Superior temporal gyrus (tissue), 1 donor: ENCODE results near the gene OST4.
A peak's percentile ranks its signal among the peaks of the same experiment; 100 is the strongest.

Experiments
- DNase-seq: peaks from one replicate; pipeline ENCODE4 v3.0.0-alpha.2; 2016; ENCODE audit errors: extremely low spot score

OST4 gene

GRCh38 chr2:27093430-27094352 is 22.2 kb upstream of the OST4 start:
- no peak for DNase-seq

GRCh38 chr2:27092696-27093429 is 21.4 kb upstream of the OST4 start:
- DNase-seq, result no peak

GRCh38 chr2:27091746-27092695 is 20.6 kb upstream of the OST4 start:
- DNase-seq, result no peak

- no peak for DNase-seq
Measured at GRCh38 chr2:27089111-27089954, 17.9 kb upstream of the OST4 start.

- DNase-seq, result no peak
Measured at GRCh38 chr2:27088634-27089033, 17.2 kb upstream of the OST4 start.

- peak; percentile 11 for DNase-seq
Measured at GRCh38 chr2:27087823-27088410, 16.5 kb upstream of the OST4 start.

- no peak for DNase-seq
Measured at GRCh38 chr2:27086724-27087593, 15.5 kb upstream of the OST4 start, which contains the start of gene KHK. TSS of gene KHK (plus strand) at chr2:27086772. CDS start at chr2:27087260, 488 bp downstream.

GRCh38 chr2:27086090-27086723 is 14.8 kb upstream of the OST4 start:
- DNase-seq, result peak; percentile 95

GRCh38 chr2:27085673-27086089 is 14.2 kb upstream of the OST4 start:
- DNase-seq, result peak; percentile 74

- no peak for DNase-seq
Measured at GRCh38 chr2:27085062-27085672, 13.7 kb upstream of the OST4 start.

- no peak for DNase-seq
Measured at GRCh38 chr2:27084297-27085061, 13.0 kb upstream of the OST4 start.

- no peak for DNase-seq
Measured at GRCh38 chr2:27083410-27084296, 12.2 kb upstream of the OST4 start.

- no peak for DNase-seq
Measured at GRCh38 chr2:27082773-27083409, 11.4 kb upstream of the OST4 start.

GRCh38 chr2:27081984-27082772 is 10.7 kb upstream of the OST4 start:
- no peak for DNase-seq

- DNase-seq, result no peak
Measured at GRCh38 chr2:27080603-27080936, 9.1 kb upstream of the OST4 start.

GRCh38 chr2:27080140-27080469 is 8.7 kb upstream of the OST4 start:
- no peak for DNase-seq
